Loucy (cell line): ENCODE measurements around the gene RPLP2.

ENCODE experiments used
- EZH2phosphoT487 ChIP-seq: fragments of 200-600 bp; IDR thresholded peaks from 2 replicates; pipeline ENCODE4 v1.6.1; 2018; ENCODE audit warnings: antibody characterized with exemption, mild to moderate bottlenecking, moderate library complexity, borderline replicate concordance
- TF ChIP-seq, protein P1 (sequence below): fragments of 200-600 bp; sonication (generic); conservative IDR thresholded peaks from 2 replicates; pipeline ENCODE4 v1.5.1; 2014; ENCODE audit warnings: mild to moderate bottlenecking, antibody characterized with exemption, low read length

- TF ChIP-seq, protein P1, sequence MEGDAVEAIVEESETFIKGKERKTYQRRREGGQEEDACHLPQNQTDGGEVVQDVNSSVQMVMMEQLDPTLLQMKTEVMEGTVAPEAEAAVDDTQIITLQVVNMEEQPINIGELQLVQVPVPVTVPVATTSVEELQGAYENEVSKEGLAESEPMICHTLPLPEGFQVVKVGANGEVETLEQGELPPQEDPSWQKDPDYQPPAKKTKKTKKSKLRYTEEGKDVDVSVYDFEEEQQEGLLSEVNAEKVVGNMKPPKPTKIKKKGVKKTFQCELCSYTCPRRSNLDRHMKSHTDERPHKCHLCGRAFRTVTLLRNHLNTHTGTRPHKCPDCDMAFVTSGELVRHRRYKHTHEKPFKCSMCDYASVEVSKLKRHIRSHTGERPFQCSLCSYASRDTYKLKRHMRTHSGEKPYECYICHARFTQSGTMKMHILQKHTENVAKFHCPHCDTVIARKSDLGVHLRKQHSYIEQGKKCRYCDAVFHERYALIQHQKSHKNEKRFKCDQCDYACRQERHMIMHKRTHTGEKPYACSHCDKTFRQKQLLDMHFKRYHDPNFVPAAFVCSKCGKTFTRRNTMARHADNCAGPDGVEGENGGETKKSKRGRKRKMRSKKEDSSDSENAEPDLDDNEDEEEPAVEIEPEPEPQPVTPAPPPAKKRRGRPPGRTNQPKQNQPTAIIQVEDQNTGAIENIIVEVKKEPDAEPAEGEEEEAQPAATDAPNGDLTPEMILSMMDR = peak; percentile 68
- TF ChIP-seq EZH2phosphoT487 = no peak
Measured at GRCh38 chr11:765025-765801, 44.6 kb upstream of the RPLP2 start.
